Smooth muscle cell (in vitro differentiated cells): ENCODE results near the gene MYO9B. TPM values are rescaled to one million over a fixed set of nuclear protein-coding genes. Genes with fewer than 3 reads are reported as not detected.

Source experiments
- DNase-seq: peaks from one replicate; lab custom pipeline; 2025; ENCODE audit not compliant: unreplicated experiment; lab: John Stamatoyannopoulos, UW
- H2AFZ ChIP-seq: fragments of 200-600 bp; sonication (generic); 2 replicates; pipeline ENCODE4 v1.6.0; 2016; ENCODE audit warnings: antibody characterized with exemption, low read depth, mild to moderate bottlenecking
- H3F3A ChIP-seq: fragments of 200-600 bp; sonication (generic); 2 replicates; pipeline ENCODE4 v1.6.0; 2017; ENCODE audit warnings: antibody characterized with exemption, low read depth
- H3K27ac ChIP-seq: fragments of 200-600 bp; sonication (generic); 2 replicates; pipeline ENCODE4 v1.5.1; 2016; ENCODE audit warnings: low read depth, mild to moderate bottlenecking
- H3K27me3 ChIP-seq: fragments of 200-600 bp; sonication (generic); 2 replicates; pipeline ENCODE4 v1.6.1; 2016; ENCODE audit warnings: low read depth, mild to moderate bottlenecking
- H3K36me3 ChIP-seq: fragments of 200-600 bp; sonication (generic); 2 replicates; pipeline ENCODE4 v1.5.1; 2016; ENCODE audit warnings: low read depth
- H3K4me1 ChIP-seq: fragments of 200-600 bp; sonication (generic); 2 replicates; pipeline ENCODE4 v1.5.1; 2016; ENCODE audit warnings: low read depth
- H3K4me2 ChIP-seq: fragments of 200-600 bp; sonication (generic); 2 replicates; pipeline ENCODE4 v1.6.0; 2016; ENCODE audit warnings: mild to moderate bottlenecking
- H3K4me3 ChIP-seq: fragments of 200-600 bp; sonication (generic); 2 replicates; pipeline ENCODE4 v1.5.1; 2016; ENCODE audit warnings: mild to moderate bottlenecking
- H3K79me2 ChIP-seq: fragments of 200-600 bp; sonication (generic); 2 replicates; pipeline ENCODE4 v1.6.0; 2016; ENCODE audit warnings: low read depth, mild to moderate bottlenecking
- H3K9ac ChIP-seq: fragments of 200-600 bp; sonication (generic); 2 replicates; pipeline ENCODE4 v1.6.0; 2016; ENCODE audit warnings: low read depth
- H3K9me3 ChIP-seq: fragments of 200-600 bp; sonication (generic); replicated peaks from 2 replicates; pipeline ENCODE4 v1.5.1; 2016; ENCODE audit warnings: low read depth
- H4K20me1 ChIP-seq: fragments of 200-600 bp; sonication (generic); 2 replicates; pipeline ENCODE4 v1.6.0; 2016; ENCODE audit warnings: low read depth
- WGBS: methylation state at CpG from one replicate; pipeline ENCODE4 v1.1.7; 2016; ENCODE audit warnings: low lambda C conversion rate; 5-methylcytosine and 5-hydroxymethylcytosine counted together
- polyA plus RNA-seq: library from polyadenylated mRNA; unstranded; fragments of >200 nt; fragmentation: Nextera tagmentation; extraction: Ambion mirVana; gene quantifications from 2 replicates; pipeline ENCODE4 v1.2.1, GENCODE V29; 2016
- total RNA-seq: library from RNA; depleted of rRNA; stranded (reverse); fragments of >200 nt; gene quantifications from 2 replicates; pipeline ENCODE4 v1.2.3, GENCODE V29; 2014
- TF ChIP-seq, protein P1 (sequence below): fragments of 200-600 bp; sonication (generic); IDR thresholded peaks from 2 replicates; pipeline ENCODE4 v1.5.1; 2017; ENCODE audit warnings: borderline replicate concordance, mild to moderate bottlenecking, antibody characterized with exemption; ENCODE audit not compliant: insufficient read depth, poor library complexity, severe bottlenecking

The MYO9B gene
- total and polyA plus RNA-seq, 2 experiments from 2014 or later: 44.6 to 46.6 TPM

DNA sequence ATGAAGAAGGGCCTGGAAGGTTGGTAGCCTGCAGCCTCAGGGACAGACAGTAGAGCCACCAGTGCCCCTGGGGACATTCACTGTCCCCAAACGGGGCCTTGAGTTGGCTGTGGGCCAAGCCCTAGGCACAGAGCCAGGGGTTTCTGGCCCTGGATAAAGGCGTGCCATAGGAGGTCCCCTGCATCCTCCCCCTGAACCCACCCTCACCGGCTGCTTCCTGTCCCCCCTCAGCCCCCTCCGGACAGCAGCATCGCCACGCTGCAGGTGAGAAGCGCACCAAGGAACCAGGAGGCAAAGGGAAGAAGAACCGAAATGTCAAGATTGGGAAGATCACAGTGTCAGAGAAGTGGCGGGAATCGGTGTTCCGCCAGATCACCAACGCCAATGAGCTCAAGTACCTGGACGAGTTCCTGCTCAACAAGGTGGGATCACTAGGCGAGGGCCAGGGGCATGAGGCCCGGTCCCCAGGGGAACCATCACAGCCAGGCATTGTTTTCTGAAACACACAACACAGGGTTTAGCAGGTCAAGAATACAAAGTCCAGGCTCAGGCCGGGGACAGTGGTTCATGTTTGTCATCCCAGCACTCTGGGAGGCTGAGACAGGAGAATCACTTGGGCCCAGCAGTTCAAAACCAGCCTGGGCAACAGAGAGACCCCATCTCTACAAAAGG, 125.0 kb downstream of the MYO9B start:
- Histone ChIP-seq H3F3A (no peaks in the 10 kb centered on the region), H3K4me1 (no peaks in the 10 kb centered on the region), H3K4me2 (no peak overlapping the region), H2AFZ (no peak overlapping the region), H3K9ac (no peak overlapping the region), H3K27ac (no peak overlapping the region), H3K9me3 (no peaks in the 10 kb centered on the region), H3K27me3 (no peaks in the 10 kb centered on the region), H3K79me2 (no peaks in the 10 kb centered on the region), H4K20me1 (no peaks in the 10 kb centered on the region), H3K36me3 (peaks cover 5% of the 10 kb centered on the region), H3K4me3 (no peak overlapping the region)
- no peak for DNase-seq
- 95% methylated on average over 16 of the region's 16 CpGs for WGBS
- TF ChIP-seq, protein P1, sequence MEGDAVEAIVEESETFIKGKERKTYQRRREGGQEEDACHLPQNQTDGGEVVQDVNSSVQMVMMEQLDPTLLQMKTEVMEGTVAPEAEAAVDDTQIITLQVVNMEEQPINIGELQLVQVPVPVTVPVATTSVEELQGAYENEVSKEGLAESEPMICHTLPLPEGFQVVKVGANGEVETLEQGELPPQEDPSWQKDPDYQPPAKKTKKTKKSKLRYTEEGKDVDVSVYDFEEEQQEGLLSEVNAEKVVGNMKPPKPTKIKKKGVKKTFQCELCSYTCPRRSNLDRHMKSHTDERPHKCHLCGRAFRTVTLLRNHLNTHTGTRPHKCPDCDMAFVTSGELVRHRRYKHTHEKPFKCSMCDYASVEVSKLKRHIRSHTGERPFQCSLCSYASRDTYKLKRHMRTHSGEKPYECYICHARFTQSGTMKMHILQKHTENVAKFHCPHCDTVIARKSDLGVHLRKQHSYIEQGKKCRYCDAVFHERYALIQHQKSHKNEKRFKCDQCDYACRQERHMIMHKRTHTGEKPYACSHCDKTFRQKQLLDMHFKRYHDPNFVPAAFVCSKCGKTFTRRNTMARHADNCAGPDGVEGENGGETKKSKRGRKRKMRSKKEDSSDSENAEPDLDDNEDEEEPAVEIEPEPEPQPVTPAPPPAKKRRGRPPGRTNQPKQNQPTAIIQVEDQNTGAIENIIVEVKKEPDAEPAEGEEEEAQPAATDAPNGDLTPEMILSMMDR: no peak

DNA sequence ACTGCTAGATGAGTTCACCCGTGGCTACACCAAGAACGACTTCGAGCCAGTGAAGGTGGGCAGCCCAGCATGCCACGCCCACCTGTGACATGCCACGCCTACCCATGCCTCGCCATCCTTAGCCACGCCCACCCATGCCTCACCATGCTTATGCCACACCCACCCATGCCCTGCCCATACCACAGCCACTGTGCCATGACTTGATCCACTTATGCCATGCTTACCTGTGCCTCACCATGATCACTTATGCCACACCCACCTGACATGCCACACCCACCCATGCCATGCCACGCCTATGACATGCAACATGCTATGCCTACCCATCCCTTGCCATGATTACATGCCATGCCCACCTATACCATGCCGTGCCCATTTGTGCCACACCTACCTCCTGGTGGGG, 126.7 kb downstream of the MYO9B start:
- Histone ChIP-seq H2AFZ (no peak overlapping the region), H3K27ac (no peak overlapping the region)
- WGBS: 98% methylated on average over 9 of the region's 9 CpGs

DNA sequence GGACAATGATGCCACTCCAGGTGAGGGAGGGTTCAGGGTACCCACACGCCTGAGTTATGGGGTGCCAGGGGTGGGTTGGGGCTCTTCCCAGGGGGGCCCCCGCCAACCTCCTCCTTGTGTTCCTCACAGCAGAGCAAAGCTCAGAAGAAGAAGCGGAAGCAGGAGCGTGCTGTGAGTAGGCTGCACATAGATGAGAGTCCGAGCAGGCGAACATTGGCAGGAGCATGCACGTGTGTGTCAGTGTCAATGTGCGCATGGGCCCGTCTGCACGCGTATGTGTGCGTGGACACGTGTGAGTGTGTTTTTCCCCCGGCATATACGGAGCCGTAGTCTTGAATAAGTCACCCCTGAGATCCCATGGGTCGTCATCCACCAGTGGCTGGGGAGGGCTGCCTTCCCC, 127.1 kb downstream of the MYO9B start:
- H3K9ac ChIP-seq: no peak overlapping the region
- H4K20me1 ChIP-seq: no peaks in the 10 kb centered on the region
- DNase-seq: no peak
- no peaks in the 10 kb centered on the region for H3K4me1 ChIP-seq
- no peaks in the 10 kb centered on the region for H3K27me3 ChIP-seq
- no peaks in the 10 kb centered on the region for H3F3A ChIP-seq
- no peak overlapping the region for H3K4me3 ChIP-seq
- WGBS: 99% methylated on average over 17 of the region's 17 CpGs
- no peaks in the 10 kb centered on the region for H3K79me2 ChIP-seq
- no peak overlapping the region for H3K4me2 ChIP-seq
- H3K27ac ChIP-seq: no peak overlapping the region
- peaks cover 5% of the 10 kb centered on the region for H3K36me3 ChIP-seq
- no peak overlapping the region for H2AFZ ChIP-seq
- no peaks in the 10 kb centered on the region for H3K9me3 ChIP-seq
- TF ChIP-seq, protein P1: no peak

More for the DNA sequence above, 126.7 kb downstream of the MYO9B start:
- Histone ChIP-seq H3K4me3 (no peak overlapping the region), H3K4me2 (no peak overlapping the region), H3K9me3 (no peaks in the 10 kb centered on the region), H3K79me2 (no peaks in the 10 kb centered on the region), H4K20me1 (no peaks in the 10 kb centered on the region), H3K9ac (no peak overlapping the region), H3F3A (no peaks in the 10 kb centered on the region), H3K4me1 (no peaks in the 10 kb centered on the region), H3K27me3 (no peaks in the 10 kb centered on the region), H3K36me3 (peaks cover 5% of the 10 kb centered on the region)
- DNase-seq: no peak
- TF ChIP-seq, protein P1: no peak
